ENCODE measurements around the gene TNIK. TPM values are rescaled to one million over a fixed set of nuclear protein-coding genes. Genes with fewer than 3 reads are reported as not detected.
A peak's percentile ranks its signal among the peaks of the same experiment; 100 is the strongest.

TNIK gene
- total and polyA plus RNA-seq, 2 experiments from 2014 or later: 14.6 to 34.3 TPM

GRCh38 chr3:171184372-171184771, 275.8 kb downstream of the TNIK start:
- H3F3A ChIP-seq (replicated peaks; ENCODE audit: low read depth): no peaks in the 10 kb centered on the region
- H3K9me2 ChIP-seq (ENCODE audit: insufficient read depth): no peaks in the 10 kb centered on the region
- Mint-ChIP-seq H3K4me3 (no peak overlapping the region), H3K36me3 (ENCODE audit: low read depth) (peaks cover 9% of the 10 kb centered on the region; the same call in 2 of the 3 replicates), H3K27ac (no peak overlapping the region), H3K27me3 (ENCODE audit: insufficient read depth, low read depth, poor library complexity) (no peaks in the 10 kb centered on the region), H3K4me1 (peaks cover 19% of the 10 kb centered on the region), H3K9me3 (no peaks in the 10 kb centered on the region)
- H3K79me2 ChIP-seq (replicated peaks; ENCODE audit: insufficient read depth): no peaks in the 10 kb centered on the region; the same call in 1 of the 2 replicates
- ATAC-seq (no peak), DNase-seq (ENCODE audit: low spot score) (no peak)
- no peak overlapping the region for H3K27ac ChIP-seq (ENCODE audit: low read depth)
- no peaks in the 10 kb centered on the region for H3K36me3 ChIP-seq (ENCODE audit: insufficient read depth)
- TF ChIP-seq ZNF114 (CRISPR knock-in tag; IDR thresholded peaks at IDR 0.05) (no peak), EZH2phosphoT487 (IDR thresholded peaks at IDR 0.05; ENCODE audit: unreplicated experiment) (no peak), POLR2AphosphoS5 (IDR thresholded peaks at IDR 0.05; ENCODE audit: low read depth) (no peak), NANOG (IDR thresholded peaks at IDR 0.05; ENCODE audit: borderline replicate concordance) (no peak), STAT1 (IDR thresholded peaks at IDR 0.05; ENCODE audit: unreplicated experiment) (no peak), REST (IDR thresholded peaks at IDR 0.05; ENCODE audit: unreplicated experiment) (no peak), CTCF (conservative IDR thresholded peaks at IDR 0.05; ENCODE audit: low read depth in 2 of 2) (no peak)
- no peak overlapping the region for H3K4me3 ChIP-seq
- H2AFZ ChIP-seq: no peak overlapping the region
- H3K4me1 ChIP-seq (ENCODE audit: insufficient read depth): peaks cover 16% of the 10 kb centered on the region
- H3K4me2 ChIP-seq: no peak overlapping the region
- H3K27me3 ChIP-seq (ENCODE audit: insufficient read depth): no peaks in the 10 kb centered on the region
- no peaks in the 10 kb centered on the region for H4K20me1 ChIP-seq (replicated peaks; ENCODE audit: insufficient read depth)

GRCh38 chr3:171183042-171183441, 277.2 kb downstream of the TNIK start:
- peaks cover 18% of the 10 kb centered on the region for H3K4me1 Mint-ChIP-seq
- no peaks in the 10 kb centered on the region for H3K9me2 ChIP-seq (ENCODE audit: insufficient read depth)
- no peaks in the 10 kb centered on the region for H3K36me3 ChIP-seq (ENCODE audit: insufficient read depth)
- no peaks in the 10 kb centered on the region; the same call in 1 of the 2 replicates for H3K79me2 ChIP-seq (replicated peaks; ENCODE audit: insufficient read depth)
- no peaks in the 10 kb centered on the region for H3F3A ChIP-seq (replicated peaks; ENCODE audit: low read depth)
- TF ChIP-seq ZNF114 (CRISPR knock-in tag; IDR thresholded peaks at IDR 0.05) (no peak), REST (IDR thresholded peaks at IDR 0.05; ENCODE audit: unreplicated experiment) (no peak), CTCF (conservative IDR thresholded peaks at IDR 0.05; ENCODE audit: low read depth in 2 of 2) (peak in 1 of 2 experiments; percentile 27; a peak in 1 of 4 replicates), ETS1 (IDR thresholded peaks at IDR 0.05) (no peak)
- no peak for DNase-seq (ENCODE audit: low spot score)
- no peak overlapping the region for H3K4me2 ChIP-seq
- no peak overlapping the region for H3K4me3 ChIP-seq
- no peaks in the 10 kb centered on the region for H4K20me1 ChIP-seq (replicated peaks; ENCODE audit: insufficient read depth)
- H3K27ac Mint-ChIP-seq: no peak overlapping the region
- H3K27ac ChIP-seq (ENCODE audit: low read depth): no peak overlapping the region
- H3K4me3 Mint-ChIP-seq: no peak overlapping the region
- no peaks in the 10 kb centered on the region for H3K9me3 Mint-ChIP-seq
- no peaks in the 10 kb centered on the region for H3K27me3 ChIP-seq (ENCODE audit: insufficient read depth)
- H3K4me1 ChIP-seq (ENCODE audit: insufficient read depth): peaks cover 16% of the 10 kb centered on the region
- no peaks in the 10 kb centered on the region for H3K27me3 Mint-ChIP-seq (ENCODE audit: insufficient read depth, low read depth, poor library complexity)
- ATAC-seq: no peak
- H3K36me3 Mint-ChIP-seq (ENCODE audit: low read depth): peaks cover 9% of the 10 kb centered on the region; the same call in 2 of the 3 replicates
- H2AFZ ChIP-seq: no peak overlapping the region
